GM04504 (cell line): ENCODE results near the gene TNIK.
"Not testable (repeated sequence)": the region's sequence is repeated elsewhere in the genome, so short reads cannot be mapped to it uniquely, and the experiment has no call there.

Experiments used
- DNase-seq: peaks from one replicate; pipeline ENCODE4 v3.0.0-alpha.2; 2012; ENCODE audit warnings: low read depth

Gene TNIK

GRCh38 chr3:171445620-171446204 lies 14.5 kb downstream of the TNIK start:
- DNase-seq: no peak

GRCh38 chr3:171444001-171444690 lies 16.1 kb downstream of the TNIK start:
- no peak for DNase-seq

- DNase-seq: no peak
Measured at GRCh38 chr3:171443211-171443957, 16.8 kb downstream of the TNIK start.

- no peak for DNase-seq
Measured at GRCh38 chr3:171442184-171442583, 18.0 kb downstream of the TNIK start.

- DNase-seq: no peak
Measured at GRCh38 chr3:171441381-171441780, 18.8 kb downstream of the TNIK start.

- DNase-seq: no peak
Measured at GRCh38 chr3:171439996-171440395, 20.2 kb downstream of the TNIK start.

- DNase-seq: no peak
Measured at GRCh38 chr3:171437115-171437756, 23.0 kb downstream of the TNIK start.

- no peak for DNase-seq
Measured at GRCh38 chr3:171436380-171436779, 23.8 kb downstream of the TNIK start.

- DNase-seq: no peak
Measured at GRCh38 chr3:171435757-171436156, 24.4 kb downstream of the TNIK start.

GRCh38 chr3:171435143-171435542 lies 25.1 kb downstream of the TNIK start:
- no peak for DNase-seq

- DNase-seq: no peak
Measured at GRCh38 chr3:171432548-171432947, 27.7 kb downstream of the TNIK start.

GRCh38 chr3:171431550-171431949 lies 28.7 kb downstream of the TNIK start:
- DNase-seq: no peak

- no peak for DNase-seq
Measured at GRCh38 chr3:171430530-171430929, 29.7 kb downstream of the TNIK start.

GRCh38 chr3:171429635-171430034 lies 30.6 kb downstream of the TNIK start:
- DNase-seq: no peak

GRCh38 chr3:171428892-171429291 lies 31.3 kb downstream of the TNIK start:
- no peak for DNase-seq

- no peak for DNase-seq
Measured at GRCh38 chr3:171428321-171428787, 31.9 kb downstream of the TNIK start.

- no peak for DNase-seq
Measured at GRCh38 chr3:171427771-171428320, 32.4 kb downstream of the TNIK start.

GRCh38 chr3:171424063-171424462 lies 36.1 kb downstream of the TNIK start:
- DNase-seq: not testable (repeated sequence)

GRCh38 chr3:171422855-171423254 lies 37.4 kb downstream of the TNIK start:
- DNase-seq: not testable (repeated sequence)

GRCh38 chr3:171420667-171421066 lies 39.5 kb downstream of the TNIK start:
- DNase-seq: no peak

- no peak for DNase-seq
Measured at GRCh38 chr3:171419457-171419856, 40.7 kb downstream of the TNIK start.

- DNase-seq: peak; percentile 60
Measured at GRCh38 chr3:171417813-171418212, 42.4 kb downstream of the TNIK start.
